Subcutaneous abdominal adipose tissue (tissue), 5 donors: ENCODE data around the gene LRRN2.

Experiments used
- H3K27ac ChIP-seq: one replicate; pipeline ENCODE4 v1.7.0; 2013; ENCODE audit warnings: low read depth, mild to moderate bottlenecking, inconsistent platforms, low read length, moderate library complexity
- H3K27me3 ChIP-seq, 5 donors: one replicate each; pipeline ENCODE4 v1.7.0; 2013; ENCODE audit warnings: low read length in 5 of 5, inconsistent platforms in 1 of 5; ENCODE audit not compliant: control insufficient read depth in 5 of 5, insufficient read depth in 4 of 5
- H3K36me3 ChIP-seq, 5 donors: one replicate each; pipeline ENCODE4 v1.7.0; 2013; ENCODE audit warnings: low read length in 5 of 5; ENCODE audit not compliant: control insufficient read depth in 5 of 5, insufficient read depth in 5 of 5
- H3K4me1 ChIP-seq, 5 donors: one replicate each; pipeline ENCODE4 v1.7.0; 2013; ENCODE audit warnings: low read length in 5 of 5, mild to moderate bottlenecking in 3 of 5, moderate library complexity in 1 of 5; ENCODE audit not compliant: control insufficient read depth in 5 of 5, insufficient read depth in 5 of 5
- H3K4me3 ChIP-seq, 5 donors: one replicate each; pipeline ENCODE4 v1.7.0; 2013; ENCODE audit warnings: low read length in 5 of 5, low read depth in 1 of 5
- H3K9ac ChIP-seq, 5 donors: one replicate each; pipeline ENCODE4 v1.7.0; 2013; ENCODE audit warnings: low read length in 5 of 5, mild to moderate bottlenecking in 4 of 5, moderate library complexity in 3 of 5
- H3K9me3 ChIP-seq, 5 donors: one replicate each; pipeline ENCODE4 v1.7.0; 2013; ENCODE audit warnings: low read length in 5 of 5; ENCODE audit not compliant: control insufficient read depth in 5 of 5
- donor health status: healthy.
- donor health status: healthy.
- donor health status: healthy.
- donor health status: healthy.
- donor health status: healthy.

Gene LRRN2

DNA sequence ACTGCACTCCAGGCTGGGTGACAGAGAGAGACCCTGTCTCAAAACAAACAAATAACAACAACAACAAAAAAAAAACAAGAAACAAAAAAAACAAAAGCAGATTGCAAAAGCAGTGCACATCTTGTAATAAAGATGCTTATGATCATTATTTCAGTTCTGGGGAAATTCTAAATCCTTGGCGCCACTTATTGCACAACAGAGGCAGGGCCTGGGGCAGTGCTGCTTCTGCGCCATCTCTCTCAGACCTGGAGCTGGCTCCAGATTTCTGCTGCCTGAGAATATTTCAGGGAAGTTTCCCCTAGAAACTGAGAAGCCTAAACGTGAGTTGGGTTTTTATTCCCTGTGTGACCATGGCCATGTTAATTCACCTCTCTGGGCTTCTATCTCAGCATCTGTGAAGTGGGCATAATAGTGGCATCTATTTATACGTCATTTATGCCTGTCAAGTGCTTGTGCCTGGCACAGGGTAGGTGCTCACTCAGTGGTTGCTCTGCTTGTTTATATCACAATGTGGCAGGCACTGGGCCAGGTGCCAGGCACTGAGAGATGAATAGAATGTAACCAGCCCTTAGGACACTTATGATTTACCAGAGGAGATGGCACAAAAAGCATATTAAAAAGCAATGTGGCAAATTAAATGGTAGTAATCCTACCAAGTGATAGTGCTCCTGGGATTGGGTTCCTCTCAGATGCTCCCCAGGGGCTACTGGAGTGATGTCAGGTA lies 101.5 kb downstream of the LRRN2 start:
- Histone ChIP-seq H3K9ac (no peak overlapping the region), H3K27ac (no peak overlapping the region), H3K27me3 (no peaks in the 10 kb centered on the region), H3K9me3 (no peaks in the 10 kb centered on the region), H3K4me1 (peaks cover 0 to 3% (median 3%) of the 10 kb centered on the region in 5 donors), H3K36me3 (no peaks in the 10 kb centered on the region), H3K4me3 (no peak overlapping the region)

DNA sequence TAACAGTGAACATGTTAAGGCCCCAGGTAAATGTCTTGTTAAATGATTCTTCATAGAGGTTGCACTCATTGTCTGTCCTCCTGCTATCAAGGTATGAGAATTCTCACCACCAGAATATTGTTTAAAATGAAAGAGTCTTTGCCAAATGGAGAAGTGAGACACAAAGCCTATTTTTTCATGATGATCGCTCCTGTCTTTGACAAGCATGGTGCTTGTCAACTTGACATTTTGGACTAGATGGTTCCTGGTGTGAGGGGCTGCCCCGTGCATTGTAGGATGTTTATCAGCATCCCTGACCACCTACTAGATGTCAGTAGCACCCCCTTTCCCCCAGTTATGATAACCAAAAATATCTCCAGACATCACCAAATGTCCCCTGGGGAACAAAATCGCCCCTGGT lies 103.8 kb downstream of the LRRN2 start:
- no peak overlapping the region for H3K9ac ChIP-seq
- no peak overlapping the region for H3K4me3 ChIP-seq
- H3K4me1 ChIP-seq, result peaks cover 0 to 14% (median 11%) of the 10 kb centered on the region in 5 donors
- H3K36me3 ChIP-seq, result no peaks in the 10 kb centered on the region
- H3K27me3 ChIP-seq, result no peaks in the 10 kb centered on the region
- H3K9me3 ChIP-seq, result no peaks in the 10 kb centered on the region
- H3K27ac ChIP-seq, result no peak overlapping the region

DNA sequence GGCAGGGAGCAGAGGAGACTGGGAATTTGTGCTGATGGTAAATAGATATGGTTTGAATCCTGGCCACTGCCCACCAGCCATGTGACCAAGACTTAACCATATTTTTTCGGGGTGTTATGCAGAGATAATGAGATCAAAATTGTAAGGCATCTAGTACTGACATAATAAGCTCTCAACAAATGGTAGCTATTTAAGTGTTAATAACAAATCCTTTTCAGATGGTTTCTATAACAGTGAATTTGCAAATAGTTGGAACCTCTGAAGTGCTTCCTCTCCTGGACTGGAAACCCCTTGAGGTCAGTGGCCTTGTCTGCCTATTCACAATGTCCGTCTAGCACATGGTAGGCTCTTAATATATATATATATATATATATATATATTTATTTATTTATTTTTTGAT lies 104.7 kb downstream of the LRRN2 start:
- H3K36me3 ChIP-seq, result no peaks in the 10 kb centered on the region
- H3K9me3 ChIP-seq, result no peaks in the 10 kb centered on the region
- peaks cover 0 to 14% (median 11%) of the 10 kb centered on the region in 5 donors for H3K4me1 ChIP-seq

DNA sequence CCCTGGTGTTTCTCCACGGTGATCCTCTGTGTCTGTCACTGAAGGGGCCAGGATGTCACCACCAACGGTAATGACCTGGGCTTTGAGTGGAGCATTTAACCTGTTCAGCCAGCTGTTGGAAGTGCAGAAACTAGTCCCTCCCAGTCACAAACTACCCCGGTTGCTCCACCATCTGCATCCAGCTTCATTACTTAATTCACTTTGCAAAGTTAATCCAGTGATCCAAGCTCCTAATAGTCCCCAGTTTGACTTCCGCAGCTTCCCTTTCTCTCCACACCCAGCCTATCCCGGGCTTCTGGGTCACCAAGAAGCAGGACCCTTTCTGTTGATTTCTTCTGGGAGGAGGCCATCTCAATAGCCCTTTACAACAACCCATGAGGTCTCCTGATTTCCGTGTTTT lies 105.9 kb downstream of the LRRN2 start:
- Histone ChIP-seq H3K9me3 (no peaks in the 10 kb centered on the region), H3K4me3 (peak overlapping the region in 3 of 5 donors; percentile 57 to 67 (median 58)), H3K4me1 (peaks cover 0 to 16% (median 13%) of the 10 kb centered on the region in 5 donors), H3K27me3 (no peaks in the 10 kb centered on the region), H3K36me3 (no peaks in the 10 kb centered on the region), H3K9ac (no peak overlapping the region), H3K27ac (no peak overlapping the region)

More for the DNA sequence above, 104.7 kb downstream of the LRRN2 start:
- no peak overlapping the region for H3K9ac ChIP-seq
- no peaks in the 10 kb centered on the region for H3K27me3 ChIP-seq
- H3K27ac ChIP-seq, result no peak overlapping the region
- no peak overlapping the region for H3K4me3 ChIP-seq

DNA sequence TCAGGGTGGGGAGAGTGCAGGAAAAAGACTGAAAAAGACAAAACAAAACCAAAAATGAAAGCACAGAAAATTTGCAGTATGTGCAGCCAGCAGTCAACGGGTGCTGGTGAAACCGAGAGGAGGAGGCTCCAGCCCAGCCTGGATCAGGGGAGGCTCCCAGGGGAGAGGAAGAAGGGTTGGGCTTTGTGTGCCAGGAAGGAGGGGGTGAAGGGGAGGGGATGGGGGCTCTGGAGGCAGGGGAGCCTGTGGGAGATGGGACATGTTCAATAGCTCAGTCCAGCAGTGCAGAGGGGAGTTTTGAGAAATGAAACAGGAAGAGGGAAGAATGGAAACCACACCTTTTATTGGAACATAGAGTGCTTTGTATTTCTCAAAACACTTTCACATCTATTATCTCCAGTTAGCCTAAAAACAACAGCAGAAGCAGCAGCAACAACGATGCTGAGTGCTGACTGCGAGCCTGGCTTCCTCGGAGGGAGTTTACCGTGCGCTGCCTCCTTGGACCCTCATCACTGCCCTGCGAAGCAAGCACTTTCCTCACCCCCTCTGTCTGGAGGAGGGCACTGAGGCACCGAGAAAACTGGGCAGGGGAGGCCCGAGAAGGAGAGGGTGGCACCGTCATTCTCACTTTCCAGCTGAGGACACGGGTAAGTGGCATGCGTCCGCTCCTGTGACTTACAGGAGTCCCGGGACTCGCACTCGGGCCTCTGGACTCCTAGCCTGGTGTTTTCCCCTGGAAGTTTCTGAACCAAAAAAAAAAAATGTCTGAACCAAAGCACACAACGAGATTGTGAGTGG lies 106.5 kb downstream of the LRRN2 start:
- Histone ChIP-seq H3K4me1 (peaks cover 0 to 20% (median 15%) of the 10 kb centered on the region in 5 donors), H3K9ac (peak overlapping the region in 3 of 5 donors; percentile 8 to 48 (median 31)), H3K27ac (no peak overlapping the region), H3K4me3 (peak overlapping the region; percentile 17 to 67 (median 58)), H3K36me3 (peaks cover 0 to 1% (median 0%) of the 10 kb centered on the region in 5 donors), H3K27me3 (no peaks in the 10 kb centered on the region), H3K9me3 (no peaks in the 10 kb centered on the region)

DNA sequence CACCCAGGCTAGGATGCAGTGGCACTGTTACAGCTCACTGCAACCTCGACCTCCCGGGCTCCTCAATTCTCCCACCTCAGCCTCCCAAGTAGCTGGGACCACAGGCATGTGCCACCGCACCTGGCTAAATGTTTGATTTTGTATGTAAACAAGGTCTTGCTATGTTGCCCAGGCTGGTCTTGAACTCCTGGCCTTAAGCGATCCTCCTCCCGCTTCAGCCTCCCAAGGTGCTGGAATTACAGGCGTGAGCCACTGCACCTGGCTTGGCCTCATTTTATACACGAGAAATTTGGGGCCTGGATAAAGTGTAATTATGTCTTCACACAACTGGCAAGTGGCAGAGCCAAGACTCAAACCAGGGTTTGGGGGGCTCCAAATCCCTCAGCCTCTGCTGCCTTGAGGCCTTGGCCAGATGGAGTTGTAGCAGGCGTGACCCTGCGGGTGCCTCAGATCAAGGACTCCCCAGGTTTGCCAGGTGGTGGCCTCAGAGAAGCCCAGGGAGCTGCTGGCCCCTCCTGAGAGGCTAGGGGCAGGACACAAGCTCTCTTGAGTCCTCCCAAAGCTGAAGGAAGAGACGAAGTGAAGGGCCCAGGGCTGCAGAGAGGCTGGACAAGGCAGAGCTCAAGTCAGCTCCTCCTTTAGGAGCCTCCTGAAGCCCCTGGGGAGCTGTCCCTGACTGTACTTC lies 107.6 kb downstream of the LRRN2 start:
- Histone ChIP-seq H3K36me3 (peaks cover 0 to 13% (median 0%) of the 10 kb centered on the region in 5 donors), H3K27ac (no peak overlapping the region)

DNA sequence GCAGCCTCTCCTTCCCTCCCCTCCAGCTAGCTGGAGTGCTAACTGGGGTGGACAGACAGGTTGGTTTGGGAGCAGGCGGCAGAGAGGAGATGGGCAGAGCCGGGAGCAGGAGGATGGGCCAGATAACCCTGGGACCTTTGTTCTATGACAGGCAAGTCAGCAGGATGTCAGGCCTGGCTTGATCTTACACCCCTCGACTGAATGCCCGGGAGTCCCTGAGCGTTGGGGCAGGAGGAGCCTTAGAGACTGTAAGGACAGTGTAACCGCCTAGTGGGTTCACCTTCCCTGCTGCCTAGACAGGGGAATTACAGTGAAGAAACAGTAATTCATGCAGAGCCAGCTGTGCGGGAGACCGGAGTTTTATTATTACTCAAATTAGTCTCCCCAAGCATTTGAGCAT lies 109.1 kb downstream of the LRRN2 start:
- Histone ChIP-seq H3K4me3 (no peak overlapping the region), H3K4me1 (peaks cover 0 to 22% (median 16%) of the 10 kb centered on the region in 5 donors), H3K27me3 (no peaks in the 10 kb centered on the region), H3K9ac (no peak overlapping the region), H3K9me3 (no peaks in the 10 kb centered on the region), H3K27ac (no peak overlapping the region), H3K36me3 (peaks cover 0 to 13% (median 0%) of the 10 kb centered on the region in 5 donors)

More for the DNA sequence above, 107.6 kb downstream of the LRRN2 start:
- H3K4me3 ChIP-seq, result no peak overlapping the region
- H3K4me1 ChIP-seq, result peaks cover 0 to 22% (median 16%) of the 10 kb centered on the region in 5 donors
- H3K9me3 ChIP-seq, result no peaks in the 10 kb centered on the region
- no peak overlapping the region for H3K9ac ChIP-seq
- H3K27me3 ChIP-seq, result no peaks in the 10 kb centered on the region

DNA sequence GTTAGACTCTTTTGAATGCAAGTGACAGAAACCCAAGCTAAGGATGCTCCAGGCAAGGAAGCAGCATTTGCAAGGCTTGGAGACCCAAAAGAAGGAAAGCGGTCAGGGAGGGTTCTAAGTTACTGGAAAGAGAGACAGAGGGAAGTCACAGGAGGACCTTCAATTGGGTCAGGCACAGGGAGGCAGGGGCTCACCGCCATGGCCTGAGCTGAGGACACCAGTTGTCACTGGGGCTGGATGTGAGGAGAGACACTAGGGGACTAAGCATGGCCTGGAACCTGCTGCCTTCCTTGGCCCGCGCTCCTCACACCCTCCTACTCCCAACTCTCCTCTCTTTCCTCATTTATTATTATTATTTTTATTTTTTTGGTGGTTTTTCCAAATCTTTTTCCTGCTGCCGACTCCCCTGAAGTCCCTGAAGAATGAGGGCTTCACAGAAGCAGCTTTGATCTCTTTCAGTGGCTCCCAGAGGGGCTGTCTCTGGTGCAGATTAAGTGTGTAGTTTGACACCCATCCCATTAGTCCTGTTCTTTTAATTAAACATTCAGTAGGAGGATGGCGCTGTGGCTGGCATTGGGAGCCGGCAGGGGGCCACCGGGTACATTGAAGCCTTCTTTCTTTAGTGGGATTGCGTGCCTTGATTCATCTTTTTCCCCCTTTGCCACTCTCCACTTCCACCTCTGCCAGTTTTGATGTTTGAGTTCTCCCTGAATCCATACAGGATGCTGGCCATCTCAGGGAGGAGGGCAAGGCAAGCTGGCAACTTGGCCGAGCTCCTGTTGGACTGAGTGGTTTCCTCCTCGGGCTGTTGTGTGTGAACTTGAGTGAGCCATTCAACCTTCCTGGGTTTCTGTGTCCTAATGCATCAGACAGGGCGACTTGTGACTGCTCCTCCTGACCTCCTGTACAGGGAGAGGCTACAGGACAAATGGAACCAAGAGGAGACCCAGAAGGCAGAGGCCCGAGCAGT lies 110.0 kb downstream of the LRRN2 start:
- Histone ChIP-seq H3K4me3 (no peak overlapping the region), H3K9me3 (no peaks in the 10 kb centered on the region), H3K4me1 (peaks cover 0 to 22% (median 16%) of the 10 kb centered on the region in 5 donors), H3K27ac (no peak overlapping the region), H3K9ac (no peak overlapping the region), H3K36me3 (peaks cover 0 to 13% (median 0%) of the 10 kb centered on the region in 5 donors), H3K27me3 (no peaks in the 10 kb centered on the region)

DNA sequence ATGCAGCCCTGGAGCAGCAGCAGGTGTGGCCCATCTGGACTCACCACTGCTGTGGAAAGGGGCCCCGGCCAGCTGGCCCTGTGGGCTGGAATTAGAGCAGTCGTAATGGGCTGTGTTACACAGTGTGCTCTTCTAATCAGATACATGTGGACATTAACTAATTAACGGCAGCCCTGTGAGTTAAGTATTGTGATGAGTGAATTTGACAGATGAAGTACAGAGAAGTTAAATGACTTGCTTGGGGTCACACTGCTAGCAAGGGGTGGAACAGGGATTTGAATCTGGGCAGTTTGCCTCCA lies 110.7 kb downstream of the LRRN2 start:
- no peak overlapping the region for H3K4me3 ChIP-seq
- no peaks in the 10 kb centered on the region for H3K9me3 ChIP-seq
- H3K9ac ChIP-seq, result no peak overlapping the region
- no peak overlapping the region for H3K27ac ChIP-seq
- no peaks in the 10 kb centered on the region for H3K27me3 ChIP-seq
- H3K4me1 ChIP-seq, result peaks cover 0 to 22% (median 16%) of the 10 kb centered on the region in 5 donors
- H3K36me3 ChIP-seq, result peaks cover 0 to 13% (median 0%) of the 10 kb centered on the region in 5 donors
